Measurements from ENCODE around the gene DDX18. TPM values are rescaled to one million over a fixed set of nuclear protein-coding genes. Genes with fewer than 3 reads are reported as not detected.
A peak's percentile ranks its signal among the peaks of the same experiment; 100 is the strongest.

Gene DDX18
- total and polyA plus RNA-seq, 10 of the 15 experiments (the other 5 are each of a cell fraction or from before 2014, with no cell fraction given): 54.3 to 110 (median 74.9) TPM

GRCh38 chr2:117814417-117815264 lies at the start of gene DDX18 (continued):
- TF ChIP-seq ZNF592 (IDR thresholded peaks at IDR 0.05) (peak; percentile 90; the same call in 1 of the 2 replicates), CBFB (IDR thresholded peaks at IDR 0.05; ENCODE audit: low read depth) (peak; percentile 56; the same call in 1 of the 2 replicates), E4F1 (IDR thresholded peaks at IDR 0.05; ENCODE audit: borderline replicate concordance, partially characterized antibody) (no peak), CBX5 (IDR thresholded peaks at IDR 0.05; ENCODE audit: low read depth) (peak; percentile 89), SUZ12 (IDR thresholded peaks at IDR 0.05; ENCODE audit: unreplicated experiment) (no peak), JUNB (IDR thresholded peaks at IDR 0.05) (no peak), JUND (IDR thresholded peaks at IDR 0.05; ENCODE audit: low read depth, low read length) (no peak), YBX1 (IDR thresholded peaks at IDR 0.05) (no peak), IKZF2 (IDR thresholded peaks at IDR 0.05) (peak; percentile 95 to 96), MXI1 (IDR thresholded peaks at IDR 0.05; ENCODE audit: low read depth, low read length) (peak; percentile 94; the same call in 1 of the 2 replicates), SIX5 (IDR thresholded peaks at IDR 0.05; ENCODE audit: low read depth, low read length, severe bottlenecking) (peak; percentile 43), MTA3 (IDR thresholded peaks at IDR 0.05; ENCODE audit: borderline replicate concordance, low read length) (no peak; the same call in 1 of the 2 replicates), ZNF217 (IDR thresholded peaks at IDR 0.05) (no peak), SIN3A (IDR thresholded peaks at IDR 0.05; ENCODE audit: low read depth, low read length) (no peak), PAX8 (IDR thresholded peaks at IDR 0.05) (no peak), STAT3 (IDR thresholded peaks at IDR 0.05; ENCODE audit: low read depth, low read length) (no peak), KDM1A (IDR thresholded peaks at IDR 0.05; ENCODE audit: borderline replicate concordance) (no peak), HSF1 (IDR thresholded peaks at IDR 0.05; ENCODE audit: low read depth, low read length) (no peak), ELK1 (IDR thresholded peaks at IDR 0.05; ENCODE audit: low read depth, low read length) (peak; percentile 59; the same call in 1 of the 2 replicates), RAD21 (IDR thresholded peaks at IDR 0.05; ENCODE audit: insufficient read depth, low read depth, low read length) (peak; percentile 66), GATAD2B (conservative IDR thresholded peaks at IDR 0.05; ENCODE audit: low read depth) (peak; percentile 72; the same call in 1 of the 2 replicates)
